ENCODE results near the gene AFF2. TPM values are rescaled to one million over a fixed set of nuclear protein-coding genes. Genes with fewer than 3 reads are reported as not detected.

AFF2 gene
- total RNA-seq, 1 experiment from 2014 or later, result 0.05 TPM

- TF ChIP-seq, protein P1, sequence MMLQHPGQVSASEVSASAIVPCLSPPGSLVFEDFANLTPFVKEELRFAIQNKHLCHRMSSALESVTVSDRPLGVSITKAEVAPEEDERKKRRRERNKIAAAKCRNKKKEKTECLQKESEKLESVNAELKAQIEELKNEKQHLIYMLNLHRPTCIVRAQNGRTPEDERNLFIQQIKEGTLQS (IDR thresholded peaks at IDR 0.05), result no peak
- TF ChIP-seq RAD21 (IDR thresholded peaks at IDR 0.05; ENCODE audit: low read depth) (no peak), ELF1 (IDR thresholded peaks at IDR 0.05; ENCODE audit: borderline replicate concordance, low read depth) (no peak), REST (IDR thresholded peaks at IDR 0.05; ENCODE audit: low read depth) (no peak), EZH2phosphoT487 (IDR thresholded peaks at IDR 0.05; ENCODE audit: borderline replicate concordance) (no peak), JUND (IDR thresholded peaks at IDR 0.05) (no peak), POLR2A (IDR thresholded peaks at IDR 0.05; ENCODE audit: borderline replicate concordance, extremely low read depth, insufficient read depth, insufficient read length) (no peak), CEBPB (IDR thresholded peaks at IDR 0.05; ENCODE audit: low read depth) (no peak), CTCF (IDR thresholded peaks at IDR 0.05 in 2 of 3, conservative IDR thresholded peaks at IDR 0.05 in 1 of 3; ENCODE audit: borderline replicate concordance in 1 of 3, insufficient read depth in 1 of 3, low read depth in 2 of 3, low read length in 2 of 3) (no peak), TCF7L2 (IDR thresholded peaks at IDR 0.05; ENCODE audit: borderline replicate concordance, extremely low read depth, insufficient read depth, insufficient read length) (no peak), YY1 (IDR thresholded peaks at IDR 0.05; ENCODE audit: extremely low read depth, insufficient replicate concordance, low read depth, low read length) (no peak), SRF (IDR thresholded peaks at IDR 0.05; ENCODE audit: low read depth) (no peak), SIN3A (IDR thresholded peaks at IDR 0.05; ENCODE audit: low read depth) (no peak), EZH2 (IDR thresholded peaks at IDR 0.05) (no peak), CBX3 (IDR thresholded peaks at IDR 0.05; ENCODE audit: low read depth) (no peak)
- TF ChIP-seq, protein P2, sequence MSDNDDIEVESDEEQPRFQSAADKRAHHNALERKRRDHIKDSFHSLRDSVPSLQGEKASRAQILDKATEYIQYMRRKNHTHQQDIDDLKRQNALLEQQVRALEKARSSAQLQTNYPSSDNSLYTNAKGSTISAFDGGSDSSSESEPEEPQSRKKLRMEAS (IDR thresholded peaks at IDR 0.05), result no peak
- TF ChIP-seq, protein P3, sequence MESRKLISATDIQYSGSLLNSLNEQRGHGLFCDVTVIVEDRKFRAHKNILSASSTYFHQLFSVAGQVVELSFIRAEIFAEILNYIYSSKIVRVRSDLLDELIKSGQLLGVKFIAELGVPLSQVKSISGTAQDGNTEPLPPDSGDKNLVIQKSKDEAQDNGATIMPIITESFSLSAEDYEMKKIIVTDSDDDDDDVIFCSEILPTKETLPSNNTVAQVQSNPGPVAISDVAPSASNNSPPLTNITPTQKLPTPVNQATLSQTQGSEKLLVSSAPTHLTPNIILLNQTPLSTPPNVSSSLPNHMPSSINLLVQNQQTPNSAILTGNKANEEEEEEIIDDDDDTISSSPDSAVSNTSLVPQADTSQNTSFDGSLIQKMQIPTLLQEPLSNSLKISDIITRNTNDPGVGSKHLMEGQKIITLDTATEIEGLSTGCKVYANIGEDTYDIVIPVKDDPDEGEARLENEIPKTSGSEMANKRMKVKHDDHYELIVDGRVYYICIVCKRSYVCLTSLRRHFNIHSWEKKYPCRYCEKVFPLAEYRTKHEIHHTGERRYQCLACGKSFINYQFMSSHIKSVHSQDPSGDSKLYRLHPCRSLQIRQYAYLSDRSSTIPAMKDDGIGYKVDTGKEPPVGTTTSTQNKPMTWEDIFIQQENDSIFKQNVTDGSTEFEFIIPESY (IDR thresholded peaks at IDR 0.05; ENCODE audit: extremely low read depth, insufficient replicate concordance, low read length), result no peak
- ChIA-PET POLR2A (no interaction called here), CTCF (no interaction called here), RAD21 (ENCODE audit: low non-redundant PET in 1 of 2, low total read pairs in 2 of 2, uncharacterized antibody in 2 of 2, unreplicated experiment in 2 of 2) (no interaction called here)
- Histone ChIP-seq H3K27me3 (ENCODE audit: insufficient read depth, low read length) (no peaks in the 10 kb centered on the region), H3K4me1 (ENCODE audit: control insufficient read depth in 1 of 2, insufficient read depth in 2 of 2, low read length in 2 of 2) (no peaks in the 10 kb centered on the region), H3K4me3 (replicated peaks in 1 of 2; ENCODE audit: low read depth in 1 of 2, low read length in 2 of 2) (no peak overlapping the region), H3K9me3 (ENCODE audit: control insufficient read depth in 1 of 2, insufficient read depth in 1 of 2, low read depth in 1 of 2, low read length in 2 of 2) (no peaks in the 10 kb centered on the region), H3K9ac (ENCODE audit: low read length) (no peak overlapping the region), H3K79me2 (ENCODE audit: insufficient read depth, low read length) (no peaks in the 10 kb centered on the region), H4K20me1 (ENCODE audit: insufficient read depth) (no peaks in the 10 kb centered on the region), H3K36me3 (ENCODE audit: control insufficient read depth in 1 of 2, insufficient read depth in 2 of 2, low read length in 2 of 2) (no peaks in the 10 kb centered on the region), H2AFZ (ENCODE audit: low read depth, low read length, poor library complexity, severe bottlenecking) (no peak overlapping the region), H3K27ac (ENCODE audit: low read depth, low read length) (no peak overlapping the region), H3K4me2 (ENCODE audit: low read length) (no peak overlapping the region), H3K9me2 (ENCODE audit: insufficient read depth) (no peaks in the 10 kb centered on the region)
- no peak for ATAC-seq
- intact Hi-C loops (cut with micrococcal nuclease), result no loop called here
- no TSS peak for BruUV-seq (replicated peaks)
- DNase-seq (ENCODE audit: low read depth, low spot score), result no peak
Observed at GRCh38 chrX:148459343-148459742, 41.1 kb upstream of the AFF2 start.

Data from HCT116 (cell line).